Central memory CD8-positive, alpha-beta T cell (primary cell): Measurements from ENCODE around the gene ELFN1.

ENCODE experiments used
- ATAC-seq: fragments of 150-1000 bp; cut with Tn5 transposase; replicated peaks from 2 replicates; pipeline ENCODE4 v1.10.0; 2022; ENCODE audit warnings: mild to moderate bottlenecking, moderate FRiP score, moderate number of reproducible peaks; ENCODE audit not compliant: poor library complexity, severe bottlenecking; ENCODE audit errors: extremely low read depth
- DNase-seq, 2 donors: peaks; one replicate each; pipeline ENCODE4 v3.0.0; 2021; ENCODE audit warnings: low spot score in 2 of 2
- H3K27ac Mint-ChIP-seq: one replicate; pipeline ENCODE4 v1.8.0; 2022; ENCODE audit warnings: low read depth, mild to moderate bottlenecking, moderate library complexity, mixed read lengths
- H3K27me3 Mint-ChIP-seq: one replicate; pipeline ENCODE4 v1.8.0; 2022; ENCODE audit warnings: mixed read lengths
- H3K36me3 Mint-ChIP-seq: one replicate; pipeline ENCODE4 v1.8.0; 2022; ENCODE audit warnings: mild to moderate bottlenecking, moderate library complexity, mixed read lengths; ENCODE audit not compliant: insufficient read depth
- H3K4me1 Mint-ChIP-seq: one replicate; pipeline ENCODE4 v1.8.0; 2022; ENCODE audit warnings: mixed read lengths
- H3K4me3 Mint-ChIP-seq: one replicate; pipeline ENCODE4 v1.8.0; 2022; ENCODE audit warnings: mild to moderate bottlenecking, moderate library complexity, mixed read lengths
- H3K9me3 Mint-ChIP-seq: one replicate; pipeline ENCODE4 v1.8.0; 2022; ENCODE audit warnings: mixed read lengths

The ELFN1 gene

GRCh38 chr7:1737956-1738355 lies 67.9 kb downstream of the ELFN1 start:
- Mint-ChIP-seq H3K9me3 (no peaks in the 10 kb centered on the region), H3K4me1 (peaks cover 33% of the 10 kb centered on the region), H3K36me3 (no peaks in the 10 kb centered on the region), H3K4me3 (peak overlapping the region; percentile 52), H3K27ac (no peak overlapping the region), H3K27me3 (peaks cover 32% of the 10 kb centered on the region)
- DNase-seq = no peak
- no peak for ATAC-seq

- DNase-seq (no peak), ATAC-seq (no peak)
- Mint-ChIP-seq H3K4me1 (peaks cover 32% of the 10 kb centered on the region), H3K27me3 (peaks cover 30% of the 10 kb centered on the region), H3K9me3 (no peaks in the 10 kb centered on the region), H3K27ac (peak overlapping the region; percentile 61), H3K4me3 (peak overlapping the region; percentile 52), H3K36me3 (no peaks in the 10 kb centered on the region)
These were observed 68.4 kb downstream of the ELFN1 start for GRCh38 chr7:1738511-1738910.

- H3K4me1 Mint-ChIP-seq = peaks cover 29% of the 10 kb centered on the region
- peaks cover 26% of the 10 kb centered on the region for H3K27me3 Mint-ChIP-seq
- DNase-seq (no peak), ATAC-seq (no peak)
- H3K36me3 Mint-ChIP-seq = no peaks in the 10 kb centered on the region
- H3K4me3 Mint-ChIP-seq = no peak overlapping the region
- peak overlapping the region; percentile 61 for H3K27ac Mint-ChIP-seq
- H3K9me3 Mint-ChIP-seq = no peaks in the 10 kb centered on the region
These were observed 68.9 kb downstream of the ELFN1 start for GRCh38 chr7:1738956-1739355.

GRCh38 chr7:1739593-1739992 lies 69.5 kb downstream of the ELFN1 start:
- peak overlapping the region; percentile 61 for H3K27ac Mint-ChIP-seq
- no peak overlapping the region for H3K4me3 Mint-ChIP-seq
- no peaks in the 10 kb centered on the region for H3K36me3 Mint-ChIP-seq
- DNase-seq = no peak
- ATAC-seq = no peak
- peaks cover 29% of the 10 kb centered on the region for H3K4me1 Mint-ChIP-seq
- no peaks in the 10 kb centered on the region for H3K9me3 Mint-ChIP-seq
- H3K27me3 Mint-ChIP-seq = peaks cover 25% of the 10 kb centered on the region

GRCh38 chr7:1740214-1740613 lies 70.1 kb downstream of the ELFN1 start:
- Mint-ChIP-seq H3K4me3 (no peak overlapping the region), H3K4me1 (peaks cover 29% of the 10 kb centered on the region), H3K27ac (peak overlapping the region; percentile 61), H3K36me3 (no peaks in the 10 kb centered on the region), H3K27me3 (peaks cover 25% of the 10 kb centered on the region), H3K9me3 (no peaks in the 10 kb centered on the region)
- ATAC-seq (no peak), DNase-seq (no peak)

GRCh38 chr7:1741246-1741645 lies 71.2 kb downstream of the ELFN1 start:
- H3K9me3 Mint-ChIP-seq = no peaks in the 10 kb centered on the region
- H3K4me3 Mint-ChIP-seq = peak overlapping the region; percentile 52
- ATAC-seq = no peak

GRCh38 chr7:1741751-1742554 lies 71.9 kb downstream of the ELFN1 start:
- peak overlapping the region; percentile 52 for H3K4me3 Mint-ChIP-seq
- peak overlapping the region; percentile 84 for H3K27ac Mint-ChIP-seq
- peaks cover 15% of the 10 kb centered on the region for H3K27me3 Mint-ChIP-seq
- DNase-seq (no peak), ATAC-seq (peak; percentile 51)
- H3K9me3 Mint-ChIP-seq = no peaks in the 10 kb centered on the region
- peaks cover 29% of the 10 kb centered on the region for H3K4me1 Mint-ChIP-seq
- H3K36me3 Mint-ChIP-seq = no peaks in the 10 kb centered on the region

More at GRCh38 chr7:1741246-1741645, 71.2 kb downstream of the ELFN1 start:
- DNase-seq = no peak
- H3K27me3 Mint-ChIP-seq = peaks cover 18% of the 10 kb centered on the region
- H3K4me1 Mint-ChIP-seq = peaks cover 29% of the 10 kb centered on the region
- H3K27ac Mint-ChIP-seq = no peak overlapping the region
- no peaks in the 10 kb centered on the region for H3K36me3 Mint-ChIP-seq

- Mint-ChIP-seq H3K27ac (peak overlapping the region; percentile 84), H3K27me3 (peaks cover 15% of the 10 kb centered on the region), H3K4me1 (peaks cover 32% of the 10 kb centered on the region), H3K9me3 (no peaks in the 10 kb centered on the region), H3K4me3 (peak overlapping the region; percentile 52), H3K36me3 (no peaks in the 10 kb centered on the region)
- peak in 1 of 2 donors; percentile 30 for DNase-seq
- peak; percentile 57 for ATAC-seq
These were observed 72.7 kb downstream of the ELFN1 start for GRCh38 chr7:1742555-1743303.

- Mint-ChIP-seq H3K27me3 (peaks cover 10% of the 10 kb centered on the region), H3K9me3 (no peaks in the 10 kb centered on the region), H3K27ac (no peak overlapping the region), H3K36me3 (no peaks in the 10 kb centered on the region), H3K4me3 (no peak overlapping the region), H3K4me1 (peaks cover 31% of the 10 kb centered on the region)
- DNase-seq (no peak), ATAC-seq (no peak)
These were observed 73.6 kb downstream of the ELFN1 start for GRCh38 chr7:1743481-1744230.

- no peak overlapping the region for H3K27ac Mint-ChIP-seq
- no peak overlapping the region for H3K4me3 Mint-ChIP-seq
- no peaks in the 10 kb centered on the region for H3K36me3 Mint-ChIP-seq
- no peak for DNase-seq
- peaks cover 2% of the 10 kb centered on the region for H3K27me3 Mint-ChIP-seq
- H3K4me1 Mint-ChIP-seq = peaks cover 27% of the 10 kb centered on the region
- no peaks in the 10 kb centered on the region for H3K9me3 Mint-ChIP-seq
- no peak for ATAC-seq
These were observed 74.4 kb downstream of the ELFN1 start for GRCh38 chr7:1744296-1745017.

- H3K4me1 Mint-ChIP-seq = peaks cover 27% of the 10 kb centered on the region
These were observed 75.0 kb downstream of the ELFN1 start for GRCh38 chr7:1745018-1745532.

More at GRCh38 chr7:1745018-1745532, 75.0 kb downstream of the ELFN1 start:
- ATAC-seq = no peak
- Mint-ChIP-seq H3K4me3 (no peak overlapping the region), H3K36me3 (no peaks in the 10 kb centered on the region), H3K9me3 (no peaks in the 10 kb centered on the region), H3K27me3 (no peaks in the 10 kb centered on the region), H3K27ac (no peak overlapping the region)
- DNase-seq = no peak
